Vagina (tissue), 2 donors: ENCODE results near the gene IPO11.

Source experiments
- CTCF ChIP-seq, 3 experiments: fragments of 450-650 bp in 2 of 3; fragments of 200-600 bp in 1 of 3; sonication (generic) in 1 of 3; IDR thresholded peaks; one replicate each; pipeline ENCODE4 v1.5.1; 2017 to 2019; ENCODE audit warnings: antibody characterized with exemption in 3 of 3, mild to moderate bottlenecking in 2 of 3, moderate library complexity in 2 of 3
- POLR2A ChIP-seq, 2 donors: fragments of 450-650 bp; IDR thresholded peaks; one replicate each; pipeline ENCODE4 v1.6.1; 2017; ENCODE audit warnings: antibody characterized with exemption in 2 of 2, mild to moderate bottlenecking in 2 of 2, moderate library complexity in 2 of 2

- TF ChIP-seq CTCF (IDR thresholded peaks at IDR 0.05) (no peak), POLR2A (IDR thresholded peaks at IDR 0.05) (no peak)
Observed at GRCh38 chr5:62475072-62475471, 62.5 kb downstream of the IPO11 start.
